B cell (primary cell): ENCODE data around the gene LTB. TPM values are rescaled to one million over a fixed set of nuclear protein-coding genes. Genes with fewer than 3 reads are reported as not detected.

Experiments used
- ATAC-seq: fragments of 200-7000 bp; cut with Tn5 transposase; one replicate; pipeline ENCODE4 v1.10.0; 2021; ENCODE audit warnings: low read depth, mild to moderate bottlenecking, moderate number of reproducible peaks, moderate library complexity
- CTCF ChIA-PET: fragments of 350-600 bp; sonication (Branson Sonifier 250); formaldehyde crosslinking; loops from one replicate; lab custom pipeline; 2021; ENCODE audit warnings: antibody characterized with exemption, inconsistent platforms; lab: Charles Lee
- POLR2A ChIA-PET: fragments of 350-600 bp; sonication (Branson Sonifier 250); formaldehyde crosslinking; loops from one replicate; lab custom pipeline; 2021; ENCODE audit warnings: antibody characterized with exemption; lab: Charles Lee
- DNase-seq: peaks from one replicate; pipeline ENCODE4 v3.0.0; 2013
- H2AFZ ChIP-seq: 2 replicates; pipeline ENCODE4 v1.6.1; 2012; ENCODE audit warnings: mild to moderate bottlenecking, low read depth, low read length; ENCODE audit not compliant: insufficient read depth, poor library complexity, severe bottlenecking
- H3K27ac ChIP-seq, 2 donors: 1 replicate in 1 of 2; 2 replicates in 1 of 2; pipeline ENCODE4 v1.5.1; 2012 to 2013; ENCODE audit warnings: low read length in 2 of 2, mild to moderate bottlenecking in 2 of 2, moderate library complexity in 1 of 2
- H3K27me3 ChIP-seq, 4 experiments: fragments of 200-600 bp in 1 of 4; sonication (generic) in 1 of 4; replicated peaks in 1 of 4; 1 replicate in 2 of 4; 2 replicates in 2 of 4; pipeline versions ENCODE4 v1.6.1 to v1.7.0; 2013 to 2016; ENCODE audit warnings: low read length in 3 of 4, mild to moderate bottlenecking in 2 of 4, mixed read lengths in 1 of 4, moderate library complexity in 1 of 4; ENCODE audit not compliant: insufficient read depth in 4 of 4, control insufficient read depth in 3 of 4; ENCODE audit errors: control extremely low read depth in 1 of 4
- H3K36me3 ChIP-seq, 2 experiments: replicated peaks in 1 of 2; 1 replicate in 1 of 2; 2 replicates in 1 of 2; pipeline versions ENCODE4 v1.6.1 to v1.7.1; 2013; ENCODE audit warnings: low read length in 1 of 2; ENCODE audit not compliant: insufficient read depth in 2 of 2, control insufficient read depth in 1 of 2; ENCODE audit errors: control extremely low read depth in 1 of 2, extremely low read depth in 1 of 2
- H3K4me1 ChIP-seq, 2 donors: fragments of 200-600 bp in 1 of 2; sonication (generic) in 1 of 2; 1 replicate in 1 of 2; 2 replicates in 1 of 2; pipeline versions ENCODE4 v1.5.1 to v1.6.1; 2013 to 2017; ENCODE audit warnings: low read length in 2 of 2; ENCODE audit not compliant: control insufficient read depth in 2 of 2, insufficient read depth in 2 of 2
- H3K4me2 ChIP-seq: replicated peaks from 2 replicates; pipeline ENCODE3; 2012; ENCODE audit warnings: mild to moderate bottlenecking, low read depth, low read length; ENCODE audit not compliant: poor library complexity, severe bottlenecking
- H3K4me3 ChIP-seq, 5 experiments: fragments of 200-600 bp in 1 of 5; sonication (generic) in 1 of 5; 1 replicate in 3 of 5; 2 replicates in 2 of 5; pipeline versions ENCODE4 v1.5.1 to v1.7.0; 2011 to 2016; ENCODE audit warnings: low read length in 4 of 5, mild to moderate bottlenecking in 4 of 5, low read depth in 2 of 5, control low read depth in 1 of 5, moderate library complexity in 1 of 5; ENCODE audit not compliant: insufficient read depth in 1 of 5; ENCODE audit errors: control extremely low read depth in 1 of 5, extremely low read depth in 1 of 5
- H3K79me2 ChIP-seq: fragments of 200-600 bp; sonication (generic); one replicate; pipeline ENCODE4 v1.6.0; 2016; ENCODE audit warnings: low read length; ENCODE audit not compliant: control insufficient read depth, insufficient read depth
- H3K9ac ChIP-seq: fragments of 200-600 bp; sonication (generic); 2 replicates; pipeline ENCODE4 v1.6.1; 2017; ENCODE audit warnings: mild to moderate bottlenecking, low read length, moderate library complexity
- H3K9me3 ChIP-seq, 3 donors: one replicate each; pipeline versions ENCODE4 v1.6.1 to v1.7.1; 2013; ENCODE audit warnings: low read length in 2 of 3; ENCODE audit not compliant: control insufficient read depth in 2 of 3, insufficient read depth in 1 of 3; ENCODE audit errors: control extremely low read depth in 1 of 3
- H4K20me1 ChIP-seq: 2 replicates; pipeline ENCODE4 v1.6.0; 2012; ENCODE audit warnings: mild to moderate bottlenecking, low read length; ENCODE audit not compliant: insufficient read depth, control insufficient read depth, poor library complexity, severe bottlenecking
- H3K27ac Mint-ChIP-seq: one replicate; pipeline ENCODE4 v1.8.0; 2021; ENCODE audit warnings: mixed read lengths
- H3K27me3 Mint-ChIP-seq: one replicate; pipeline ENCODE4 v1.8.0; 2021; ENCODE audit warnings: mixed read lengths
- H3K4me1 Mint-ChIP-seq: one replicate; pipeline ENCODE4 v1.8.0; 2021; ENCODE audit warnings: mixed read lengths
- H3K4me3 Mint-ChIP-seq: one replicate; pipeline ENCODE4 v1.8.0; 2021; ENCODE audit warnings: mixed read lengths
- H3K9me3 Mint-ChIP-seq: one replicate; pipeline ENCODE4 v1.8.0; 2022; ENCODE audit warnings: mixed read lengths; ENCODE audit not compliant: insufficient read depth
- EZH2 ChIP-seq: IDR thresholded peaks from 2 replicates; pipeline ENCODE4 v1.6.1; 2012; ENCODE audit warnings: borderline replicate concordance, low read depth, mild to moderate bottlenecking, moderate library complexity, low read length; ENCODE audit not compliant: insufficient read depth, poor library complexity, severe bottlenecking
- WGBS: methylation state at CpG from one replicate; pipeline ENCODE4 v1.1.5; 2013; ENCODE audit warnings: missing lambda C conversion rate; ENCODE audit not compliant: insufficient coverage; 5-methylcytosine and 5-hydroxymethylcytosine counted together
- intact Hi-C: fragments of 100-400 bp; cut with micrococcal nuclease; formaldehyde crosslinking; loops from one replicate; pipeline ENCODE4 v1.10.0; 2022
- polyA plus RNA-seq: library from polyadenylated mRNA; depleted of rRNA; stranded (reverse); fragments of >200 nt; gene quantifications from 2 replicates; pipeline ENCODE4 v1.2.3, GENCODE V29; 2012
- total RNA-seq, 2 donors: library from RNA; stranded (reverse); fragments of 120-200 nt in 1 of 2; gene quantifications; 1 replicate in 1 of 2; 2 replicates in 1 of 2; pipeline versions ENCODE4 v1.2.3 to v1.2.4, GENCODE V29; 2013 to 2022
- TF ChIP-seq, protein P1 (sequence below): fragments of 200-600 bp; IDR thresholded peaks from one replicate; pipeline ENCODE4 v1.8.0; 2022; ENCODE audit warnings: antibody characterized with exemption, mild to moderate bottlenecking

The LTB gene
- total and polyA plus RNA-seq, 2 donors (not counting 1 experiment from before 2014, with no cell fraction given) = 488 to 938 TPM

DNA sequence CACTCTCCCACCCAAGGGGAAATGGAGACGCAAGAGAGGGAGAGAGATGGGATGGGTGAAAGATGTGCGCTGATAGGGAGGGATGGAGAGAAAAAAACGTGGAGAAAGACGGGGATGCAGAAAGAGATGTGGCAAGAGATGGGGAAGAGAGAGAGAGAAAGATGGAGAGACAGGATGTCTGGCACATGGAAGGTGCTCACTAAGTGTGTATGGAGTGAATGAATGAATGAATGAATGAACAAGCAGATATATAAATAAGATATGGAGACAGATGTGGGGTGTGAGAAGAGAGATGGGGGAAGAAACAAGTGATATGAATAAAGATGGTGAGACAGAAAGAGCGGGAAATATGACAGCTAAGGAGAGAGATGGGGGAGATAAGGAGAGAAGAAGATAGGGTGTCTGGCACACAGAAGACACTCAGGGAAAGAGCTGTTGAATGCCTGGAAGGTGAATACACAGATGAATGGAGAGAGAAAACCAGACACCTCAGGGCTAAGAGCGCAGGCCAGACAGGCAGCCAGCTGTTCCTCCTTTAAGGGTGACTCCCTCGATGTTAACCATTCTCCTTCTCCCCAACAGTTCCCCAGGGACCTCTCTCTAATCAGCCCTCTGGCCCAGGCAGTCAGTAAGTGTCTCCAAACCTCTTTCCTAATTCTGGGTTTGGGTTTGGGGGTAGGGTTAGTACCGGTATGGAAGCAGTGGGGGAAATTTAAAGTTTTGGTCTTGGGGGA, 6.1 kb downstream of the LTB start:
- WGBS = 40% methylated on average over 5 of the region's 8 CpGs
- Mint-ChIP-seq H3K9me3 (no peaks in the 10 kb centered on the region), H3K4me3 (peak overlapping the region; percentile 89), H3K4me1 (peaks cover 91% of the 10 kb centered on the region), H3K27me3 (no peaks in the 10 kb centered on the region), H3K27ac (peak overlapping the region; percentile 93)
- Histone ChIP-seq H3K79me2 (peaks cover 93% of the 10 kb centered on the region), H3K9ac (peak overlapping the region; percentile 74), H3K4me1 (peaks cover 74 to 95% of the 10 kb centered on the region in 2 donors), H3K9me3 (no peaks in the 10 kb centered on the region), H2AFZ (peak overlapping the region; percentile 36), H4K20me1 (peaks cover 26% of the 10 kb centered on the region), H3K27ac (peak overlapping the region; percentile 77 to 89), H3K4me2 (peak overlapping the region; percentile 88), H3K4me3 (peak overlapping the region; percentile 74 to 87 (median 77)), H3K36me3 (peaks cover 2 to 35% of the 10 kb centered on the region in 2 experiments), H3K27me3 (no peaks in the 10 kb centered on the region)
- peak; percentile 9 for ATAC-seq
- CTCF ChIA-PET = interaction anchor here (0.7 to 35.3 kb wide), 9 partner anchors 7 to 354 kb away, joined by 3 to 2241 read pairs (median 8); partner anchors contain the start of genes ATP6V1G2, LST1, LTA and LTB
- peak; percentile 71 for DNase-seq
- no peak for TF ChIP-seq EZH2
- TF ChIP-seq, protein P1, sequence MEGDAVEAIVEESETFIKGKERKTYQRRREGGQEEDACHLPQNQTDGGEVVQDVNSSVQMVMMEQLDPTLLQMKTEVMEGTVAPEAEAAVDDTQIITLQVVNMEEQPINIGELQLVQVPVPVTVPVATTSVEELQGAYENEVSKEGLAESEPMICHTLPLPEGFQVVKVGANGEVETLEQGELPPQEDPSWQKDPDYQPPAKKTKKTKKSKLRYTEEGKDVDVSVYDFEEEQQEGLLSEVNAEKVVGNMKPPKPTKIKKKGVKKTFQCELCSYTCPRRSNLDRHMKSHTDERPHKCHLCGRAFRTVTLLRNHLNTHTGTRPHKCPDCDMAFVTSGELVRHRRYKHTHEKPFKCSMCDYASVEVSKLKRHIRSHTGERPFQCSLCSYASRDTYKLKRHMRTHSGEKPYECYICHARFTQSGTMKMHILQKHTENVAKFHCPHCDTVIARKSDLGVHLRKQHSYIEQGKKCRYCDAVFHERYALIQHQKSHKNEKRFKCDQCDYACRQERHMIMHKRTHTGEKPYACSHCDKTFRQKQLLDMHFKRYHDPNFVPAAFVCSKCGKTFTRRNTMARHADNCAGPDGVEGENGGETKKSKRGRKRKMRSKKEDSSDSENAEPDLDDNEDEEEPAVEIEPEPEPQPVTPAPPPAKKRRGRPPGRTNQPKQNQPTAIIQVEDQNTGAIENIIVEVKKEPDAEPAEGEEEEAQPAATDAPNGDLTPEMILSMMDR = no peak
- intact Hi-C loops = loop anchor here (1.0 kb wide), 1 partner anchor 8 kb away; no protein-coding TSS in a partner anchor
- POLR2A ChIA-PET = interaction anchor here (0.5 to 42.6 kb wide), 7 partner anchors 9 to 1060 kb away, joined by 3 to 1450 read pairs (median 7); partner anchors contain the start of genes ATP6V1G2, LST1, LTA and LTB
